ENCODE results near the gene C17orf50. TPM values are rescaled to one million over a fixed set of nuclear protein-coding genes. Genes with fewer than 3 reads are reported as not detected.

The C17orf50 gene
- total and polyA plus RNA-seq, 2 of the 13 experiments (the other 11 are each of a cell fraction or from before 2014, with no cell fraction given): not detected

- TF ChIP-seq SAP130 (CRISPR knock-in tag; IDR thresholded peaks at IDR 0.05; ENCODE audit: low read depth) (peak; percentile 57), ZNF713 (CRISPR knock-in tag; IDR thresholded peaks at IDR 0.05) (no peak), KLF12 (CRISPR knock-in tag; IDR thresholded peaks at IDR 0.05; ENCODE audit: borderline replicate concordance) (no peak; the same call in 1 of the 2 replicates), TOE1 (CRISPR knock-in tag; IDR thresholded peaks at IDR 0.05) (no peak), SIX1 (CRISPR knock-in tag; IDR thresholded peaks at IDR 0.05; ENCODE audit: borderline replicate concordance) (no peak), EZH2 (conservative IDR thresholded peaks at IDR 0.05; ENCODE audit: low read depth, low read length) (no peak), ZNF101 (CRISPR knock-in tag; IDR thresholded peaks at IDR 0.05; ENCODE audit: borderline replicate concordance, low read depth) (no peak), HNF4A (CRISPR knock-in tag; IDR thresholded peaks at IDR 0.05) (no peak), ELK4 (CRISPR knock-in tag; IDR thresholded peaks at IDR 0.05; ENCODE audit: borderline replicate concordance) (0 out of 2 replicates have a peak, but pooled peaks have one; percentile 26), POGZ (CRISPR knock-in tag; IDR thresholded peaks at IDR 0.05) (peak; percentile 77), FIP1L1 (IDR thresholded peaks at IDR 0.05; ENCODE audit: borderline replicate concordance, insufficient read depth, low read depth, low read length) (no peak), PBX2 (CRISPR knock-in tag; IDR thresholded peaks at IDR 0.05) (no peak), ZNF772 (CRISPR knock-in tag; IDR thresholded peaks at IDR 0.05) (peak; percentile 77; the same call in 1 of the 2 replicates), GABPB1 (CRISPR knock-in tag; IDR thresholded peaks at IDR 0.05) (peak; percentile 82), ZNF335 (CRISPR knock-in tag; IDR thresholded peaks at IDR 0.05) (no peak), ZNF513 (CRISPR knock-in tag; conservative IDR thresholded peaks at IDR 0.05) (no peak), ZNF451 (CRISPR knock-in tag; IDR thresholded peaks at IDR 0.05) (peak; percentile 94), CBX5 (CRISPR knock-in tag; IDR thresholded peaks at IDR 0.05; ENCODE audit: borderline replicate concordance) (peak; percentile 60; the same call in 1 of the 2 replicates), ZNF20 (CRISPR knock-in tag; IDR thresholded peaks at IDR 0.05) (no peak), PTBP1 (IDR thresholded peaks at IDR 0.05; ENCODE audit: low read depth, low read length, poor library complexity, severe bottlenecking) (no peak), ZKSCAN1 (IDR thresholded peaks at IDR 0.05; ENCODE audit: low read length) (no peak), MNT (IDR thresholded peaks at IDR 0.05) (no peak)
These were observed 3.7 kb downstream of the C17orf50 start (continued) for GRCh38 chr17:35764123-35764991.
